Natural killer cell (primary cell): ENCODE data around the gene EPHA4. TPM values are rescaled to one million over a fixed set of nuclear protein-coding genes. Genes with fewer than 3 reads are reported as not detected.

ENCODE experiments used
- ATAC-seq, 3 donors: fragments of 150-1000 bp in 2 of 3; fragments of 200-7000 bp in 1 of 3; cut with Tn5 transposase; 1 replicate in 1 of 3; 2 replicates in 2 of 3; pipeline ENCODE4 v1.10.0; 2021; ENCODE audit warnings: mild to moderate bottlenecking in 2 of 3, moderate library complexity in 2 of 3
- DNase-seq, 2 donors: peaks; one replicate each; pipeline versions ENCODE4 v3.0.0 to v3.0.0-alpha.2; 2013 to 2021; ENCODE audit warnings: mixed read lengths in 1 of 2
- H3K27ac ChIP-seq: one replicate; pipeline ENCODE4 v1.5.1; 2013; ENCODE audit warnings: mild to moderate bottlenecking, low read length
- H3K27me3 ChIP-seq: one replicate; pipeline ENCODE4 v1.6.1; 2013; ENCODE audit warnings: low read length; ENCODE audit not compliant: control insufficient read depth, insufficient read depth
- H3K36me3 ChIP-seq: one replicate; pipeline ENCODE4 v1.6.1; 2013; ENCODE audit warnings: low read length; ENCODE audit not compliant: control insufficient read depth, insufficient read depth
- H3K4me1 ChIP-seq: one replicate; pipeline ENCODE4 v1.6.1; 2013; ENCODE audit warnings: low read length; ENCODE audit not compliant: control insufficient read depth, insufficient read depth
- H3K4me3 ChIP-seq: one replicate; pipeline ENCODE4 v1.5.1; 2013; ENCODE audit warnings: low read length
- H3K9me3 ChIP-seq: one replicate; pipeline ENCODE4 v1.6.1; 2013; ENCODE audit warnings: low read length; ENCODE audit not compliant: control insufficient read depth, insufficient read depth
- H3K27ac Mint-ChIP-seq, 2 donors: one replicate each; pipeline ENCODE4 v1.8.0; 2022; ENCODE audit warnings: mild to moderate bottlenecking in 2 of 2, mixed read lengths in 2 of 2, moderate library complexity in 1 of 2
- H3K27me3 Mint-ChIP-seq, 2 donors: one replicate each; pipeline ENCODE4 v1.8.0; 2022; ENCODE audit warnings: low read depth in 2 of 2, mixed read lengths in 2 of 2
- H3K36me3 Mint-ChIP-seq: one replicate; pipeline ENCODE4 v1.8.0; 2022; ENCODE audit warnings: mixed read lengths
- H3K4me1 Mint-ChIP-seq, 2 donors: one replicate each; pipeline ENCODE4 v1.8.0; 2022; ENCODE audit warnings: mixed read lengths in 2 of 2
- H3K4me3 Mint-ChIP-seq: one replicate; pipeline ENCODE4 v1.8.0; 2022; ENCODE audit warnings: mild to moderate bottlenecking, moderate library complexity, mixed read lengths
- H3K9me3 Mint-ChIP-seq, 2 donors: one replicate each; pipeline ENCODE4 v1.8.0; 2022; ENCODE audit warnings: mixed read lengths in 2 of 2
- WGBS: methylation state at CpG from one replicate; pipeline ENCODE4 v1.1.7; 2013; ENCODE audit warnings: missing lambda C conversion rate; ENCODE audit not compliant: insufficient coverage; 5-methylcytosine and 5-hydroxymethylcytosine counted together
- intact Hi-C: fragments of 100-400 bp; cut with micrococcal nuclease; formaldehyde crosslinking; loops from one replicate; pipeline ENCODE4 v1.14.2; 2022
- total RNA-seq, 4 donors: library from RNA; stranded (reverse); fragments of 120-200 nt in 1 of 4; gene quantifications; one replicate each; pipeline versions ENCODE4 v1.2.3 to v1.2.4, GENCODE V29; 2013 to 2022
- TF ChIP-seq, protein P1 (sequence below): fragments of 200-600 bp; IDR thresholded peaks from one replicate; pipeline ENCODE4 v1.8.0; 2022; ENCODE audit warnings: antibody characterized with exemption

EPHA4 gene
- total RNA-seq, 3 donors from 2014 or later (not counting 1 experiment from before 2014, with no cell fraction given): 27.2 to 48.6 (median 44.7) TPM

DNA sequence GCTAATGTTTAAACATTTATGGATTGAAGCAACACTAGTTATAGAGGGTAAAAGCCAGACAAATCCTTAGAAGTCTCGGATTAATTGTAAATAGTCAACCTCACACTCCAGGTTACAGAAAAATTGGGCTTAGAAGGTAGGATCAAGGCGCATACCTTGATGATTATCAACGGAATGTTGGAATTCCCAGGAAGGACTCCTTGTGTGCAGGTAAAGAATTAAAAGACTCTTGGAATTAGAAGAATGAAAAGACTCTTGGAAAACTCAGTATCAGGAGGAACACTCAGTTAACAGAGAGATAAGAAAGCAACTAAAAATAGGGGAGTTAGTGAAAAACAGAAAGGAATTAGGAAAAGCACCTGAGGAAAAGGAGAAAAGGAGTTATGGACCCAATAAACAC, 29.3 kb upstream of the EPHA4 start:
- no peaks in the 10 kb centered on the region for H3K9me3 Mint-ChIP-seq
- H3K27me3 Mint-ChIP-seq: peaks cover 0 to 3% of the 10 kb centered on the region in 2 donors
- ATAC-seq: no peak
- intact Hi-C loops: no loop called here
- Histone ChIP-seq H3K36me3 (no peaks in the 10 kb centered on the region), H3K27ac (no peak overlapping the region), H3K9me3 (no peaks in the 10 kb centered on the region), H3K27me3 (peaks cover 3% of the 10 kb centered on the region), H3K4me1 (no peaks in the 10 kb centered on the region), H3K4me3 (no peak overlapping the region)
- no peak overlapping the region for H3K4me3 Mint-ChIP-seq
- TF ChIP-seq, protein P1, sequence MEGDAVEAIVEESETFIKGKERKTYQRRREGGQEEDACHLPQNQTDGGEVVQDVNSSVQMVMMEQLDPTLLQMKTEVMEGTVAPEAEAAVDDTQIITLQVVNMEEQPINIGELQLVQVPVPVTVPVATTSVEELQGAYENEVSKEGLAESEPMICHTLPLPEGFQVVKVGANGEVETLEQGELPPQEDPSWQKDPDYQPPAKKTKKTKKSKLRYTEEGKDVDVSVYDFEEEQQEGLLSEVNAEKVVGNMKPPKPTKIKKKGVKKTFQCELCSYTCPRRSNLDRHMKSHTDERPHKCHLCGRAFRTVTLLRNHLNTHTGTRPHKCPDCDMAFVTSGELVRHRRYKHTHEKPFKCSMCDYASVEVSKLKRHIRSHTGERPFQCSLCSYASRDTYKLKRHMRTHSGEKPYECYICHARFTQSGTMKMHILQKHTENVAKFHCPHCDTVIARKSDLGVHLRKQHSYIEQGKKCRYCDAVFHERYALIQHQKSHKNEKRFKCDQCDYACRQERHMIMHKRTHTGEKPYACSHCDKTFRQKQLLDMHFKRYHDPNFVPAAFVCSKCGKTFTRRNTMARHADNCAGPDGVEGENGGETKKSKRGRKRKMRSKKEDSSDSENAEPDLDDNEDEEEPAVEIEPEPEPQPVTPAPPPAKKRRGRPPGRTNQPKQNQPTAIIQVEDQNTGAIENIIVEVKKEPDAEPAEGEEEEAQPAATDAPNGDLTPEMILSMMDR: no peak
- DNase-seq: no peak
- no peak overlapping the region for H3K27ac Mint-ChIP-seq
- no peaks in the 10 kb centered on the region for H3K4me1 Mint-ChIP-seq
- WGBS: 89% methylated on average over 2 of the region's 3 CpGs
- H3K36me3 Mint-ChIP-seq: no peaks in the 10 kb centered on the region

DNA sequence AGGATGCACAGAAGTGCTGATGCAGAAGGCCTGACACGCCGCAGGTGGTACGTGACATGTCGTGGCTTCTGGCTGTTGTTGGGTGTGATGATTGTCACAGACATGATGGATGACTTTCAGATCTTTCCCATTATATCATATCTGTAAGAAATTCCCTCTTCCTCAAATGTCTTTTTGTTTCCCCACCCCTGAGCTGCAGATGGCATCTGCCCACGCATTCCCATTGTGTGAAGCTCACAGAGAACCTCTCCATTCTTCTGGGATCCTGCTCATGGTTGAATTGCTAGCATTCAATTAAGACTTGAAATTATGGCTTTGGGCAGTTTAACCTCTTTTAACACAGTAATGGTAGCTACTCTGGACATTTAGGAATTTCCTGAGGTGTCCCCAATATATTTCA, 28.3 kb upstream of the EPHA4 start:
- no peak overlapping the region for H3K4me3 ChIP-seq
- H3K4me1 Mint-ChIP-seq: no peaks in the 10 kb centered on the region
- H3K27me3 ChIP-seq: peaks cover 3% of the 10 kb centered on the region
- intact Hi-C loops: no loop called here
- no peaks in the 10 kb centered on the region for H3K9me3 ChIP-seq
- no peaks in the 10 kb centered on the region for H3K9me3 Mint-ChIP-seq
- H3K36me3 ChIP-seq: no peaks in the 10 kb centered on the region
- H3K36me3 Mint-ChIP-seq: no peaks in the 10 kb centered on the region
- DNase-seq (no peak), ATAC-seq (no peak)
- TF ChIP-seq, protein P1: no peak
- H3K4me3 Mint-ChIP-seq: no peak overlapping the region
- no peaks in the 10 kb centered on the region for H3K4me1 ChIP-seq
- H3K27me3 Mint-ChIP-seq: peaks cover 0 to 3% of the 10 kb centered on the region in 2 donors
- H3K27ac Mint-ChIP-seq: no peak overlapping the region
- 90% methylated on average over 4 of the region's 5 CpGs for WGBS
- H3K27ac ChIP-seq: no peak overlapping the region

DNA sequence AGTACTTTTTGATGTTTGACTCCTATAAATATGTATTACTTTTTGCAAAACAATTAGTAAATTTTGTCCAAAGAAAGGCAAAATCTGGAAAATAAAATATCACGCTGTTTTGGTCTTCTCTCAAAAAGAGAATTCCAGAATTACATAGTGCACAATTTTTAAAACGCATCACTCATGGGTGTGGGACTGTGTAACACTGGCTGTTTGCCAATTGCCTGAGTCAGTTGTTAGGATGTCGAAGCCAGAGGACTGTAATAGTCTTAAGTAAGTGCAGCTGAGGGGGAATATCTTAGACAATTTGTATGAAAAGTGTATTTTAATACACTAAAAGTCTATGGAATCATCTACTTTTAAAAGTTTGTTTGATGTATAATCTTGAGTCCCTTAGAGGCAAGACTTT, 24.1 kb upstream of the EPHA4 start:
- peaks cover 4 to 13% of the 10 kb centered on the region in 2 donors for H3K27me3 Mint-ChIP-seq
- Histone ChIP-seq H3K27ac (no peak overlapping the region), H3K4me1 (no peaks in the 10 kb centered on the region), H3K9me3 (no peaks in the 10 kb centered on the region), H3K27me3 (no peaks in the 10 kb centered on the region), H3K4me3 (no peak overlapping the region), H3K36me3 (no peaks in the 10 kb centered on the region)
- H3K4me1 Mint-ChIP-seq: no peaks in the 10 kb centered on the region
- intact Hi-C loops: no loop called here
- no peaks in the 10 kb centered on the region for H3K36me3 Mint-ChIP-seq
- ATAC-seq: no peak
- H3K9me3 Mint-ChIP-seq: no peaks in the 10 kb centered on the region
- DNase-seq: no peak
- H3K27ac Mint-ChIP-seq: no peak overlapping the region
- 92% methylated on average over 3 of the region's 3 CpGs for WGBS
- H3K4me3 Mint-ChIP-seq: no peak overlapping the region
- TF ChIP-seq, protein P1: no peak

DNA sequence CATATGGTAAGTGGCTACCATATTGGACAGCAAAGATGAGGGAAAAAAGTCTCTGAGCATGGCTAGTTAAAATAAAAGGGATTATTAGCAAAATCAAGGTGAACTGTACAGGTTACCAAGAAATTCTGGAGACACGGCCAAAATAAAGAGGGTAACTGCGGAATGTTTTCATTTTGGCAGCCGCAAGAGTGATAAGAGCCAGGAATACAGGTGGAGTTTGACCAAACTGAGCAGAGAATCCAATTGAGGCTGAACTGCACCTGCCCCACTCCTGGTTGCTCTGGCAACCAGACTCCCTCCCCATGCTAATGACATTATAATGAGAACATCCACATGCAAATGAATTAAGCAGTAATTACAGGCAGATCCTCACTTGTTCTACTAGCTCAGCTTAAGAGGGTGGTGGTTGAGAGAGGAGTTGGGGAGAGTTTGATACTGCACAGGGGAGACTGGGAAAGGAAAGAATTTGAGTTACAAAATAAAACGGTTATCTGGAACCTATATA, 18.8 kb upstream of the EPHA4 start:
- WGBS: 94% methylated on average over 4 of the region's 4 CpGs

More for the DNA sequence above, 18.8 kb upstream of the EPHA4 start:
- TF ChIP-seq, protein P1: no peak
- Mint-ChIP-seq H3K4me1 (no peaks in the 10 kb centered on the region), H3K27me3 (peaks cover 31 to 38% of the 10 kb centered on the region in 2 donors), H3K9me3 (no peaks in the 10 kb centered on the region), H3K4me3 (no peak overlapping the region), H3K27ac (no peak overlapping the region), H3K36me3 (no peaks in the 10 kb centered on the region)
- H3K36me3 ChIP-seq: no peaks in the 10 kb centered on the region
- H3K4me3 ChIP-seq: no peak overlapping the region
- peaks cover 2% of the 10 kb centered on the region for H3K27me3 ChIP-seq
- no peaks in the 10 kb centered on the region for H3K4me1 ChIP-seq
- ATAC-seq: no peak
- DNase-seq: no peak
- no peaks in the 10 kb centered on the region for H3K9me3 ChIP-seq
- intact Hi-C loops: no loop called here
- H3K27ac ChIP-seq: no peak overlapping the region
